Stimulated activated CD4-positive, alpha-beta T cell treated with anti-CD3 and anti-CD28 coated beads, Interleukin-4, amount 100 ng/mL, for 24 hours (primary cell): ENCODE results near the gene NAA25.
"Not testable (repeated sequence)": the region's sequence is repeated elsewhere in the genome, so short reads cannot be mapped to it uniquely, and the experiment has no call there.

ENCODE experiments used
- DNase-seq: peaks from one replicate; pipeline ENCODE4 v3.0.0-alpha.2; 2020

NAA25 gene

DNA sequence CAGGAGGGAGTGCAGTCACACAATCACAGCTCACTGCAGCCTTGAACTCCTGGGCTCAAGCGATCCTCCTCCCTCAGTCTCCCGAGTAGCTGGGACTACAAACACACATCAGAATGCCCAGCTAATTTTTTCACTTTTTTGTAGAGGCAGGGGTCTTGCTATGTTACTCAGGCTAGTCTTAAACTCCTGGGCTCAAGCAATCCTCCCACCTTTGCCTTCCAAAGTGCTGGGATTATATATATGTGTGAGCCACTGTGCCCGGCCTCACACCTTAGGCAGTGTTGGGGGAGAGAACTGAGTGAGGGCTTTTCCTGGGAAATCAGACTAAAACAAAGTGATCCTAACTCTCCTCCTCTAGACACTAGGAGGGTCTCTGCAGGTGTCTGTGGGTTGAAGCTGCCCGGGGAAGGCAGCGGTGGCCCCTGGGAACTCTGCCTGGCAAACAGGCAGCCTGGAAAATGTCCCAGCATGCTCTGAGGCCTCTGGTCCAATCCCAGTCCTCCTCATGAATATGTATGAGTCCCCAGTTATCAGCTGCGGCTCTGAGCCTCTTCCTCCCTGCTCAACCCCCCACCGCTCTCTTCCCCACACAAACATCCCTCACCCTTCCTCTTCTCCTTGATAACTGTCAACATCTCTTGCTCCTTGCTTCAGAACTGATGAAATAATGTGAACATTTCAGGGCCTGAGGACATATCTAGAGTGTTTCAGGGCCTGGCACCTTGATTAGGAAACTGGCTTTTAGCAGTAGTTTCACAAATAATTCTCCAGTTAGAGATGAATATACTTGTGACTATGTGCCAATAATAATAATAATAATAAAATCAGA is 7.9 kb upstream of the NAA25 start:
- DNase-seq: no peak

DNA sequence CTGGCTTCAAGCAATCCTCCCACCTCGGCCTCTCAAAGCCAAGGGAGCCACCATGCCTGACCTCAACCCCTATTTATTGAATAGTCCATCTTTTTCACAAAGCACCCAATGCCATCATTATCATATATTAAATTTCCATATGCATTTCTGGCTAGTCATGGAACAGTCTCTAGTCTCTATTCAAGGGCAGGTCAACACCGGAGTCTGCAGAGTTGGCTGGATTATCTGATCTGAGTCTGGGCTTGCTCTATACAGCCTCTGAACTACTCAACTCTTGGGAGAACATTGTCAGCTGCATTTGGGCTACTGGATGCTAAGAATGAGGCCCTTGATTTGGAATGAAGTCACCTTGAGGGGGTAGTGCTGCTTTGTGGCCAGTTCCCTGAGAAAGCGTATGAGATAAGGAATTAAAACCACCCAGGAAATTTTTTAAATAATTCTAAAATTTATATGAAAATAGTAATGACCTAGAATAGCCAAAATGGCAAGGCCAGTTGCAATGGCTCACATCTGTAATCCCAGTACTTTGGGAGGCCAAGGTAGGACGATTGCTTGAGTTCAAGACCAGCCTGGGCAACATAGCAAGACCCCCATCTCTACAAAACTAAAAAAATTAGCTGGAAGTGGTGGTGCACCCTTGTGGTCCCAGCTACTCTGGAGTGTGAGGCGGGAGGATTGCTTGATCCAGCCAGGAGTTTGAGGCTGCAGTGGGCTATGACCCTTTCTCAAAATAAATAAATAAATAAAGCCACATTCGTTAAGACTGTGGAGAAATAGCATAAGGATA is 6.9 kb upstream of the NAA25 start:
- no peak for DNase-seq

DNA sequence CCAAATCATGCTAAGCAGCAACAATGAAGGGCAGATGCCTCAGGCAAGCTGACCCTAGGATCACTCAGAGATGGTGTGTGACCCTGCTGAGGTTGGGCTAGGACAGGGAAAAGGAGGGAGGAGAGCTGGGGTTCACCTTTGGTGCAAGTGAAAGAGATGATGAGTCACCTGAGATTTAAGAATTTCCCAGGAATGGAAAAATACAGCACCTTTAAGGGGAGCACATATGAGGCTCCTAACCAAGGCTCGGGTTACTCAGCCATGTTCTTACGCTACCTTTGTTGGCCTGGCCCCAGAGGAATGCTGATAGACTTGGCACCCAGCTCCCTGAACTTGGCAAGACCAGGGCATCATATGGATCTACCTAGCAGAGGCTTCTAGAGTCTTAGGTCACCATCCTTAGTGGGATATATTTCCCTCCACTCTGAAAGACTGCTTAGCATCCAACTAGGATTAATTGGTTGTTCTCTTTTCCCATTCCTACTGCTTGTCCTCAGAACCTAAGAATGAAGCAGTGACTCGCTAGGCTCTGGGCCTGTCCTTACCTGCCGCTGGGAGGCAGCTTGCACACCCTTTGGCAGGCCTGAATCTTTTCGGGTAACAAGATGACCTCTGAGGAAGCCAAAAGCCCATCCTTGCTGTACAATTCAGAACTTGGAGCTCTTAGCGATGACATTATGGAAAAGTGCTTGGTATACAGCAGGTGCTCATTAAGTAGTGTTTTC is 4.0 kb upstream of the NAA25 start:
- no peak for DNase-seq

DNA sequence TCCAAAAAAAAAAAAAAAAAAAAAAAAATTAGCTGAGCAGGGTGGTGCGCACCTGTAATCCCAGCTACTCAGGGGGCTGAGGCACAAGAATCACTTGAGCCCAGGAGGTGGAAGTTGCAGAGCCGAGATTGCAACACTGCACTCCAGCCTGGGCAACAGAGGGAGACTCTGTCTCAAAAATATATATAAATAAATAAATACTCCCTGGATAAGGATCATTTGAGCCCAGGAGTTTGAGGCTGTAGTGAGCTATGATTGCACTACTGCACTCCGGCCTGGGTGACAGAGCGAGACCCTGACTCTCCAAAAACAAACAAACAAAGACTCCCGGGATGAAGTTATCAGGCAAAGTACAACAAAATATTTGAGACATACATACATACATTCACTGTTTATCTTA is 3.3 kb upstream of the NAA25 start:
- no peak for DNase-seq

DNA sequence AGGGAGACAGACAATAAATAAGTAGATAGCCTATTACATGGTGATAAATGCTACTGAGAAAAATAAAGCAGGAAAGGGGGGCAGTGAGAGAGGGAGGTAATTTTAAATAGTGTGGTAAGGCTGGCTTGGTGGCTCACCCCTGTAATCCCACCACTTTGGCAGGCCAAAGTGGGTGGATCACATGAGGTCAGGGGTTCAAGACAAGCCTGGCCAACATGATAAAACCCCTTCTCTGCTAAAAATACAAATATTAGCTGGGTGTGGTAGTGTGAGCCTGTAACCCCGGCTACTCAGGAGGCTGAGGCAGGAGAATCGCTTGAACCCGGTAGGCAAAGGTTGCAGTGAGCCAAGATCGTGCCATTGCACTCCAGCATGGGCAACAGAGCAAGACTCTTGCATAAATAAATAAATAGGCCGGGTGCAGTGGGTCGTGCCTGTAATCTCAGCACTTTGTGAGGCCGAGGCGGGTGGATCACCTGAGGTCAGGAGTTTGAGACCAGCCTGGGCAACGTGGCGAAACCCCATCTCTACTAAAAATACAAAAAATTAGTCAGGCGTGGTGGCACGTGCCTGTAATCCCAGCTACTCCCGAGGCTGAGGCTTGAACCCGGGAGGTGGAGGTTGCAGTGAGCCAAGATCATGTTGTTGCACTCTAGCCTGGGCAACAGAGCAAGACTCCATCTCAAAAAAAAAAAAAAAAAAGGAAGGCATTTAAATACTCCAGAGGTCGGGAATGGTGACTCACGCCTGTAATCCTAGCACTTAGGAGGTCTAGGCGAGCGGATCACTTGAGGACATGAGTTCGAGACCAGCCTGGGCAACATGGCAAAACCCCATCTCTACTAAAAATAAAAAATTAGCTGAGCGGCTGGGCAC is 2.4 kb upstream of the NAA25 start:
- not testable (repeated sequence) for DNase-seq

DNA sequence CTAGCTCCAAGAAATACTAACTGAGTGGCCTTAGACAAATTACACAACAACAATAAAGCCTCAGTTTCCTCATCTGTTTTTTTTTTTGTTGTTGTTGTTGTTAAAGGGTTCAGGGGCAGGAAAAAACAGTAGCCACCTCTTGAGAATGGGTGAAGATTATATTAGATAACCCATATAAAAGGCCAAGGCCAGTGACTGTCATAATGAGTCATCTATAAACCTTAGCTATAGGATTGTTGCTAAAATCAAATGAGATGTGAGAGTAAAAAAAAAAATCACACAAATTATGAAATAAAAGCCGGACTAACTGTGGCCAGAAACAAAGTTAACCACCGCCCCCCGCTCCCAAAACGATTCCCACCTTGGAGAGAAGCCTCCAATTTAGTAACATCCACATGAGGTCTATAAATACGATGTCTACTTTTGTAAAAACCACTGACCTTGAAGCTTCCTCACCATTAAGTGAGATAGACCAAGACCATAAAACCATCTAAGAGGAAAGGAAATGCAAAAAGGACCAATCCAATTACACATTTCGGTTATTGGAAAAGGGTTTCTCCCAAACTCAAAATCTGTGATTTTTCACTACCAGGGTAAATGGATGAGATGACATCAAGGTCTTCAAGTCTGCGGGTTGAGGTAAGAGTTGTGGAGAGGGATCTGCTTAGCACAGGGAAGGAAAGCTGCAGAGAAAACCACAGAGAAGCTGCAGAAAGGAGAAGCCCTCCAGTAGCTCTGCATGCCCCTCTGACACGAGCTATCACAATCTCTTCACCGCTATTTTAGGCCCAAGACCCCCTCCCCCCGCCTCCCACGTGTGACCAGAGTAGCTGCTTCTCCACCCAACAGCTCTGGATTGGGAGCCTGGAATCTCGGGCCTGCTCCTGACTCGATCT is 1.0 kb downstream of the NAA25 start:
- DNase-seq: peak; percentile 32

DNA sequence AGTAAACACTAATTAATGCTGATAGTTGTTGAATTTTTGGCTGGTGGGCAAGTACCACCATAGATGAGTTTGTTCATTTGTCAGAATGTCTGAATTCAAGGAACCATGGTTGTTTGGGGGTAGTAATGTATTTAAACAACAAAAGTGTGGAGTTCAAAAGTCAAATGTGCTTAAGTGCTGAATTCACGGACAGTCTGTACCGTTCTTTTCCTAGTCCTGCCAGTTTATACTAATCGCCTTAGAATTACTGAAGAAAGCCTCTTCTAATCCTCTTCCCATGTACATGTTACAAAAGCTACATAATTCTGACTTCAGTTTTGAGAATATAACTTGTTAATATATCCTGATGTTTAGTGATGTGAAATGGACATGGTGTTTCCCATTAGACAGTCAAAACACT is 2.7 kb downstream of the NAA25 start:
- no peak for DNase-seq

DNA sequence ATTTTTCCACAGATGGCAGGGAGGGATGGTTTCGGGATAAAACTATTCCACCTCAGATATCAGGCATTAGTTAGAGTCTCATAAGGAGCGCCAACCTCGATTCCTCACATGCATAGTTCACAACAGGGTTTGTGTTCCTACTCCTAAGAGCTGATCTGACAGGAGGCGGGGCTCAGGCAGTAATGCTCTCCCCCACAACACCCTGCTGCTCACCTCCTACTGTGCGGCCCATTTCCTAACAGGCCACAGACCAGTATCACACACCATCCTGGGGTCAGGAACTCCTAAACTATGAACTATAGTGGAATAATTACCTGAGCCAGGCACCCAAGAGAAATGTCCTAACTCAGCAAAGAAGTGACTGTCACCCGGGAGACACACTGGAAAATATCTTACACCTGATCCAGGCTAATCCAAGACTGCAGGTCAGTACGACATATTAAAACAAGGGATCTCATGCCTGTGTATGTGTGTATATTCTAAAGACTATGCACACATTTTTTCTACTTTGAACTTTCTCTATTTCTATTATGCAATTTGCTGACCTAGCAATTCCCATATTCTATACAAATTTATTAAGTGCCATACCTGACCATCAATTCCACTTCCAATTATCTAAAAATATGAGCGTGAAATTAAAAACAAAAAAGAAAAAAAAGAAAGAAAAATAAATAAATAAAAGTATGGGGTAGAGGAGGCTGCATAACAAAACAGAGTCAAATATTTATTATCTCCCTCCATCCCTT is 4.7 kb downstream of the NAA25 start:
- no peak for DNase-seq

DNA sequence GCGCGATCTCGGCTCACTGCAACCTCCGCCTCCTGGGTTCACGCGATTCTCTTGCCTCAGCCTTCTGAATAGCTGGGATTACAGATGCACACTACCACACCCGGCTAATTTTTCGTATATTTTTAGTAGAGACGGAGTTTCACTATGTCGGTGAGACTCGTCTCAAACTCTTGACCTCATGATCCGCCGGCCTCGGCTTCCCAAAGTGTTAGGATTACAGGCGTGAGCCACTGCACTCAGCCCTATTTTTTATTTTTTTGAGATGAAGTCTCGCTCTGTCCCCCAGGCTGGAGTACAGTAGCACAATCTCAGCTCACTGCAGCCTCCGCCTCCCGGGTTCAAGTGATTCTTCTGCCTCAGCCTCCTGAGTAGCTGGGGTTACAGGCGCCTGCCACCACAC is 5.8 kb downstream of the NAA25 start:
- not testable (repeated sequence) for DNase-seq

DNA sequence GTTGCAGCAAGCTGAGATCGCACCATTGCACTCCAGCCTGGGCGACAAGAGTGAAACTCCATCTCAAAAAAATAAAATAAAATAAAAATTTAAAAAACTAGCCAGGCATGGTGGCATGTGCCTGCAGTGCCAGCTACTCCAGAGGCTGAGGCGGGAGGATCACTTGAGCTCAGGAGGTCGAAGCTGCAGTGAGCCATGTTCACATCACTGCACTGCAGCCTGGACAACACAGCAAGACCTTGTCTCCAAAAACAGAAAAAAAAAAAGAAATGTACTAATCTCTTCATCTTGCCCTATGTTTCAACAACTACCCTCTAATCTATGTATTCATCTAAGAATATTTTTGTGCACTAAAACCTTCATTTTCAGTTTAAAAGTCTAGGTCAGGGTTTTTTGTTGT is 6.5 kb downstream of the NAA25 start:
- no peak for DNase-seq

DNA sequence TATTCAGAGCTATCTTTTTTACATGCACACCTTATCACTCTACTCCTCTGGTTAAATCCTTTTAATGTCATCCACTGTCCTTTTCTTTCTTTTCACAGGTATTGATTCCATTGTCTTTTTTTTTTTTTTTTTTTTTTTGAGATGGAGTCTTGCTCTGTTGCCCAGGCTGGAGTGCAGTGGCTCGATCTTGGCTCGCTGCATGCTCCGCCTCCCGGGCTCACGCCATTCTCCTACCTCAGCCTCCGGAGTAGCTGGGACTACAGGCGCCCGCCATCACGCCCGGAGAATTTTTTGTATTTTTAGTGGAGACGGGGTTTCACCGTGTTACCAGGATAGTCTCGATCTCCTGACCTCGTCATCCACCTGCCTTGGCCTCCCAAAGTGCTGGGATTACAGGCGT is 8.1 kb downstream of the NAA25 start:
- not testable (repeated sequence) for DNase-seq

DNA sequence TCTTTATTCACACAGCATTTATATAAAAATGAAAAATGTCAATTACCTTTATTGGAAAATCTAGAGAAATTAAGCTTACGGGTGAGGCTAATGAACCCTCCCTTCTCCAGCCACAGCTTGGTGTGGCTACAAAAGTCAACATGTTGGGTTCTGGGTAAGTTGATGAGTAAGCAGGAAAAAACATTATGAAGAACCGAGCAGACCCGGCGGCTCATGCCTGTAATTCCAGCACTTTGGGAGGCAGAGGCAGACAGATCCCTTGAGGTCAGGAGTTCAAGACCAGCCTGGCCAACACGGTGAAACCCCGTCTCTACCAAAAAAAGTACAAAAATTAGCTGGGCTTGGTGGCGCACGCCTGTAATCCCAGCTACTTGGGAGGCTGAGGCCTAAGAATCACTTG is 10.9 kb downstream of the NAA25 start:
- DNase-seq: no peak

DNA sequence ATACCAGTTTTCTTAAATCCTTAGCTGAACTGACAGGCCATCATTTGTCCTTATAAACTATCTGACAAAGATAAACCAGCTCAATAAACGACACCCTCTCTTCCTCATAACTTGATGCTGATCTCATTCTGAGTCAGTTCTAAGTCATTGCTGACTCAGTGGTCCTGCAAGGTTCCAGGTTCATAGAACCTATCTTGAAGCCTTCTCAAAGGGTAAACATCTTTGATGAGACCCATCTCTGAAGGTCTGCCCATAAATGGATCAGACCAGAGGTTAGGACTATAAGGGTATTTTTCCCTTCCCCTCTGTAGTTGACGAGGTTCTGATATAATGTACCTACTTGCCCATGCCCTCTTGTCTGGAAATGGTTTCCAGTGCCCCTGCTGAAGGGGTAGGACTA is 11.9 kb downstream of the NAA25 start:
- peak; percentile 56 for DNase-seq

DNA sequence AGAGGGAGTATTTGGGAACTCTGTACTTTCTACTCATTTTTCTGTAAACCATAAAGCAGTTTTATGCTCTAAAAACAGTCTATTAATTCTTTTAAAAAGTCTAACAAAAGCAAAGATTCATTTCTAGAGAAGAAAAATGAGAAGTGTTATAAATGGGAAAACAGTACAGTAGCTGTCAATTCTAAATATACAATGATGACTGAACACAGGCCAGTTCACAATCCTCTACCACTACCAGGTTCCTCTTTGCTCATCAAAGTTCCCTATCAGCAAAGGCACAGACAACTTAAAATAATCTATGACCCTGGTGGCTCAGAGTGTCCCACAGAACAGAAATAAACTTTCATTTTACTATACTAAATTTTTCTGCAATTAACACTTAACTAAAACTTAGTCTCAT is 12.5 kb downstream of the NAA25 start:
- no peak for DNase-seq

DNA sequence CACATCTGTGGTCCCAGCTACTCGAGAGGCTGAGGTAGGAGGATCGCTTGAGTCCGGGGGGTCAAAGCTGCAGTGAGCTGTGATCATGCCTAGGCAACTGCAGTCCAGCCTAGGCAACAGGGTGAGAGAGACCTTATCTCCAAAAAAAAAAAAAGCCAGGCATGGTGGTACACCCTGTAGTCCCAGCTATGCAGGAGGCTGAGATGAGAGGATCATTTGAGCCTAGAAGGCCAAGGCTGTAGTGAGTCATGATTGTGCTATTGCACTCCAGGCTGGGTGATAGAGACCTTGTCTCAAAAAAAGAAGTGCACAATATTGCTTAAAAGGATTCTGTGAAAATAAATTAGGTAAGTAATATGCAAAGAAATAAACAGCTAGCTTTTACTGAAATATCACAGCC is 17.0 kb downstream of the NAA25 start:
- no peak for DNase-seq

DNA sequence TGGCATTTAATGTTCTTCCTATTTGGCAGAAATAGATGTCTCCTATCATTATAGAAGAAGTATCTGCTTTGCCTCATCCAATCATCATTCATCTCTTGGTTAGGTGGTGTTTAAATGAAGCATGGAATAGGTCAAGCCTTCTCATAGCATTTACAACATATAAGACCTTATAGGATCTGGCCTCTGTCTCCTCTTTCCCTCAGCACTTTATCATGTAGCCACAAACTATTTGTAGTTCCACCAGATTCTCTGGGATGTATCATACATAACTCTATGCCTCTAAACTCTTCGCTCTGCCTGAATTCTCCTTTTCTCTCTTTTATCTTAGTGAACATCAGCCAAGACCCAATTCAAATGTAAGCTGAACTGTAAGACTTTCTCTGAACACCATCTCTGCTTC is 20.7 kb downstream of the NAA25 start:
- DNase-seq: no peak

DNA sequence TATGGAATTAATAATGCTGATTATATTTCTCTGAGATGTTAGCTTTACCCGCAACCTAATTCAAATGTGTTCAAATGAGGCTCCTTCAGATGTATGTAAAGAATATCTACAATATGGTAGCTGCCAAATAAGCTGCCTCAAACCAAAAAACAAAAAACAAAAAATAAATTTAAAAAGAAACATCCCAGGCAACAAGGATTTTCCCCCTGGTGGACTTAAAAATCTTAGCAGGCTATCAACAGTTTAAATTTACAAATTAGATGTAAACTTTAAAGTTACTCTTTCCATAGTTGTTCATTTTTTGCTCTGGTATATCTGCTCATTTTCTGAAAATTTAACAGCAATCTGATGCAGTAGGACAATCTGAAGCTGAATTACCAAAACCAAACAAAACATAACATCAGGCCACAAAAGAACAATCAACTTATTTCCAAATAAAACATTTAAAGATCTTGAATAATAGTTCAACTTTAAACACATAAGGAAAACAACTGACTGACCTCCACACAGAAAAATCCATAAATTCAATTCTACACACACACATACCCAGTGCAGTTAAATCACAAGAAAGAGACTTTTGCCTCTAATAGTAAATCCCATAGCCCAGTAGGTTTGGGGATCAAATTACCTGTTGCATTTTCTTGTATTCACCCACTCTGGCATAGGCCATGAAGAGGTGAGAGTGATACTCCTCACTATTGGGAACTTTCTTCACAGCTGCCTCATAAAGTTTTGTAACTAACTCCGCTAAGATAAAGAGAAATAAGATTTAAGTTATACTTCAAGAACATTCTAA is 21.3 kb downstream of the NAA25 start:
- DNase-seq: no peak

DNA sequence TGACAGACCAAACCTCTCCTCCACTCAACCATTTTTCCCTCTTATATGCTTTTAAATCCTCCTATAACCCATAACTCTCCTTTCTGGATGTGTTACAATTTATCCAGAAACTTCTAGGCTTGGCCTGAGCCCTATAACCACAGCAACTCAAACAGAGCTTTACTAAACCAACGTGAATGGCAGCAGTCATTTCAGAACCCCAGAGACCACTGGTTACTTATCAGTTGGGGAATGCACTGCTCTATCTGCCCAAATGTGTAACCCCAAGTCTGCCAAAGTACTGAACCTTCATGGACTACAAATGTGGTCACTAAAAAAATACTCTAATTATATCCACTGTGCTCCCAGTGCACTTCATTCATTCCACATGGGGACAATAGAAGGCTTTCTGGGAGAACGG is 42.0 kb downstream of the NAA25 start:
- no peak for DNase-seq

DNA sequence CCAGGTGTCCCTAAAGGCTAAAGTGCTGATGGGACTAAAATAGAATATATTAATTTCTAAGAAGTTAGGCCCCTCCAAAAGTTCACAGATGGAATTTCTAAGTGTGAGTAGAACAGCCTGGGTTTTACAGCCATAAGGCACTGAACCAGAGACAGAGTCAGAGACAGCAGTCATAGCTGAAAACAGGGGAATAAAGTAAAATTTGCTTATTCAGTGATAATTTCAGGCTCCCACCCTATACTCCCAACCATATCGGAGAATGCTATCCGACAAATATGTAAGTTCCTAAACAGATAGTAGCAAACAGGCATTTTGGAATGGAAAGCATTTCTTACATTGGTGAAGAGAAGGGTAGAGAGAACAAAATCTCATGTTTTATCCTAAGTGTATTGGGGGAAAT is 45.3 kb downstream of the NAA25 start:
- DNase-seq: no peak

DNA sequence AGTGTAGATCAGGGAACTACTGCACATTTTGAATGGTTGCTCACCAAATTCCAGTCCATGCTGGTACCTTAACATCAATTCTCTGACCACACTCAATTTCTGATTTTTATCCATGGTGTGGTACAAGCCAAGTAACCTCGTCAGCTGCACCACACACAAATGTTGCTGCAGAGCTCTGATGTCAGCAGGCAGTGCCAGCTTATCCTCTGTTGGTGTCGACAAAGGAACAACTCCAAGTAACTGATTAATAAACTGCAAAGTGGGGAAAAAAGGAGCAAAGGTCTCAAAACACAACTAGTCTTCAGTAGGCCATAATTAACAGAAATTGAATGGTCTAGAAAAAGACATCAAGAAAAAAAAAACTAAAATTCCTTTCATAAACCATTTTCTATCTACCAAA is 47.4 kb downstream of the NAA25 start:
- DNase-seq: no peak
